B cell (primary cell): ENCODE results near the gene C17orf114. TPM values are rescaled to one million over a fixed set of nuclear protein-coding genes. Genes with fewer than 3 reads are reported as not detected.

ENCODE experiments used
- ATAC-seq: fragments of 200-7000 bp; cut with Tn5 transposase; one replicate; pipeline ENCODE4 v1.10.0; 2021; ENCODE audit warnings: low read depth, mild to moderate bottlenecking, moderate number of reproducible peaks, moderate library complexity
- CTCF ChIA-PET: fragments of 350-600 bp; sonication (Branson Sonifier 250); formaldehyde crosslinking; loops from one replicate; lab custom pipeline; 2021; ENCODE audit warnings: antibody characterized with exemption, inconsistent platforms; lab: Charles Lee
- POLR2A ChIA-PET: fragments of 350-600 bp; sonication (Branson Sonifier 250); formaldehyde crosslinking; loops from one replicate; lab custom pipeline; 2021; ENCODE audit warnings: antibody characterized with exemption; lab: Charles Lee
- DNase-seq: peaks from one replicate; pipeline ENCODE4 v3.0.0; 2013
- H2AFZ ChIP-seq: 2 replicates; pipeline ENCODE4 v1.6.1; 2012; ENCODE audit warnings: mild to moderate bottlenecking, low read depth, low read length; ENCODE audit not compliant: insufficient read depth, poor library complexity, severe bottlenecking
- H3K27ac ChIP-seq, 2 donors: 1 replicate in 1 of 2; 2 replicates in 1 of 2; pipeline ENCODE4 v1.5.1; 2012 to 2013; ENCODE audit warnings: low read length in 2 of 2, mild to moderate bottlenecking in 2 of 2, moderate library complexity in 1 of 2
- H3K27me3 ChIP-seq, 4 experiments: fragments of 200-600 bp in 1 of 4; sonication (generic) in 1 of 4; replicated peaks in 1 of 4; 1 replicate in 2 of 4; 2 replicates in 2 of 4; pipeline versions ENCODE4 v1.6.1 to v1.7.0; 2013 to 2016; ENCODE audit warnings: low read length in 3 of 4, mild to moderate bottlenecking in 2 of 4, mixed read lengths in 1 of 4, moderate library complexity in 1 of 4; ENCODE audit not compliant: insufficient read depth in 4 of 4, control insufficient read depth in 3 of 4; ENCODE audit errors: control extremely low read depth in 1 of 4
- H3K36me3 ChIP-seq, 2 experiments: replicated peaks in 1 of 2; 1 replicate in 1 of 2; 2 replicates in 1 of 2; pipeline versions ENCODE4 v1.6.1 to v1.7.1; 2013; ENCODE audit warnings: low read length in 1 of 2; ENCODE audit not compliant: insufficient read depth in 2 of 2, control insufficient read depth in 1 of 2; ENCODE audit errors: control extremely low read depth in 1 of 2, extremely low read depth in 1 of 2
- H3K4me1 ChIP-seq, 2 donors: fragments of 200-600 bp in 1 of 2; sonication (generic) in 1 of 2; 1 replicate in 1 of 2; 2 replicates in 1 of 2; pipeline versions ENCODE4 v1.5.1 to v1.6.1; 2013 to 2017; ENCODE audit warnings: low read length in 2 of 2; ENCODE audit not compliant: control insufficient read depth in 2 of 2, insufficient read depth in 2 of 2
- H3K4me2 ChIP-seq: replicated peaks from 2 replicates; pipeline ENCODE3; 2012; ENCODE audit warnings: mild to moderate bottlenecking, low read depth, low read length; ENCODE audit not compliant: poor library complexity, severe bottlenecking
- H3K4me3 ChIP-seq, 5 experiments: fragments of 200-600 bp in 1 of 5; sonication (generic) in 1 of 5; 1 replicate in 3 of 5; 2 replicates in 2 of 5; pipeline versions ENCODE4 v1.5.1 to v1.7.0; 2011 to 2016; ENCODE audit warnings: low read length in 4 of 5, mild to moderate bottlenecking in 4 of 5, low read depth in 2 of 5, control low read depth in 1 of 5, moderate library complexity in 1 of 5; ENCODE audit not compliant: insufficient read depth in 1 of 5; ENCODE audit errors: control extremely low read depth in 1 of 5, extremely low read depth in 1 of 5
- H3K79me2 ChIP-seq: fragments of 200-600 bp; sonication (generic); one replicate; pipeline ENCODE4 v1.6.0; 2016; ENCODE audit warnings: low read length; ENCODE audit not compliant: control insufficient read depth, insufficient read depth
- H3K9ac ChIP-seq: fragments of 200-600 bp; sonication (generic); 2 replicates; pipeline ENCODE4 v1.6.1; 2017; ENCODE audit warnings: mild to moderate bottlenecking, low read length, moderate library complexity
- H3K9me3 ChIP-seq, 3 donors: one replicate each; pipeline versions ENCODE4 v1.6.1 to v1.7.1; 2013; ENCODE audit warnings: low read length in 2 of 3; ENCODE audit not compliant: control insufficient read depth in 2 of 3, insufficient read depth in 1 of 3; ENCODE audit errors: control extremely low read depth in 1 of 3
- H4K20me1 ChIP-seq: 2 replicates; pipeline ENCODE4 v1.6.0; 2012; ENCODE audit warnings: mild to moderate bottlenecking, low read length; ENCODE audit not compliant: insufficient read depth, control insufficient read depth, poor library complexity, severe bottlenecking
- H3K27ac Mint-ChIP-seq: one replicate; pipeline ENCODE4 v1.8.0; 2021; ENCODE audit warnings: mixed read lengths
- H3K27me3 Mint-ChIP-seq: one replicate; pipeline ENCODE4 v1.8.0; 2021; ENCODE audit warnings: mixed read lengths
- H3K4me1 Mint-ChIP-seq: one replicate; pipeline ENCODE4 v1.8.0; 2021; ENCODE audit warnings: mixed read lengths
- H3K4me3 Mint-ChIP-seq: one replicate; pipeline ENCODE4 v1.8.0; 2021; ENCODE audit warnings: mixed read lengths
- H3K9me3 Mint-ChIP-seq: one replicate; pipeline ENCODE4 v1.8.0; 2022; ENCODE audit warnings: mixed read lengths; ENCODE audit not compliant: insufficient read depth
- CTCF ChIP-seq: fragments of 200-600 bp; IDR thresholded peaks from one replicate; pipeline ENCODE4 v1.8.0; 2022; ENCODE audit warnings: antibody characterized with exemption, mild to moderate bottlenecking
- EZH2 ChIP-seq: IDR thresholded peaks from 2 replicates; pipeline ENCODE4 v1.6.1; 2012; ENCODE audit warnings: borderline replicate concordance, low read depth, mild to moderate bottlenecking, moderate library complexity, low read length; ENCODE audit not compliant: insufficient read depth, poor library complexity, severe bottlenecking
- WGBS: methylation state at CpG from one replicate; pipeline ENCODE4 v1.1.5; 2013; ENCODE audit warnings: missing lambda C conversion rate; ENCODE audit not compliant: insufficient coverage; 5-methylcytosine and 5-hydroxymethylcytosine counted together
- intact Hi-C: fragments of 100-400 bp; cut with micrococcal nuclease; formaldehyde crosslinking; loops from one replicate; pipeline ENCODE4 v1.10.0; 2022
- polyA plus RNA-seq: library from polyadenylated mRNA; depleted of rRNA; stranded (reverse); fragments of >200 nt; gene quantifications from 2 replicates; pipeline ENCODE4 v1.2.3, GENCODE V29; 2012
- total RNA-seq, 2 donors: library from RNA; stranded (reverse); fragments of 120-200 nt in 1 of 2; gene quantifications; 1 replicate in 1 of 2; 2 replicates in 1 of 2; pipeline versions ENCODE4 v1.2.3 to v1.2.4, GENCODE V29; 2013 to 2022

The C17orf114 gene

GRCh38 chr17:4751932-4752331 lies 50.2 kb downstream of the C17orf114 start:
- no peak overlapping the region for H3K4me2 ChIP-seq
- no peaks in the 10 kb centered on the region for H4K20me1 ChIP-seq
- peaks cover 0 to 17% (median 7%) of the 10 kb centered on the region in 4 experiments for H3K27me3 ChIP-seq
- H3K27ac ChIP-seq = no peak overlapping the region
- TF ChIP-seq CTCF (no peak), EZH2 (no peak)
- no peak overlapping the region for H2AFZ ChIP-seq
- H3K79me2 ChIP-seq = no peaks in the 10 kb centered on the region
- WGBS = no CpG with 5 or more reads among the region's 5 CpGs
- no peak overlapping the region for H3K27ac Mint-ChIP-seq
- no peaks in the 10 kb centered on the region for H3K9me3 Mint-ChIP-seq
- no peaks in the 10 kb centered on the region for H3K36me3 ChIP-seq
- ATAC-seq = no peak
- no peak overlapping the region for H3K4me3 Mint-ChIP-seq
- no peaks in the 10 kb centered on the region for H3K9me3 ChIP-seq
- no peak for DNase-seq
- H3K4me3 ChIP-seq = no peak overlapping the region
- H3K4me1 ChIP-seq = peaks cover 8 to 11% of the 10 kb centered on the region in 2 donors
- peaks cover 11% of the 10 kb centered on the region for H3K4me1 Mint-ChIP-seq
- CTCF ChIA-PET = no interaction called here
- peaks cover 34% of the 10 kb centered on the region for H3K27me3 Mint-ChIP-seq
- intact Hi-C loops = no loop called here
- POLR2A ChIA-PET = no interaction called here
- no peak overlapping the region for H3K9ac ChIP-seq

Other genes starting within 250 kb of the C17orf114 start
- 65.8 and 72.4 TPM in 2 replicates for gene MYBBP1A, start 246.9 kb downstream of the C17orf114 start, total RNA-seq
- gene MYBBP1A, start 246.9 kb downstream of the C17orf114 start, polyA plus RNA-seq = 72.6 and 74.4 TPM in 2 replicates
- not detected in 2 replicates for gene GGT6, start 241.8 kb downstream of the C17orf114 start, total RNA-seq
- not detected in 2 replicates for gene GGT6, start 241.8 kb downstream of the C17orf114 start, polyA plus RNA-seq
- gene SMTNL2, start 217.8 kb downstream of the C17orf114 start, total RNA-seq = not detected in 2 replicates
- not detected in 2 replicates for gene SMTNL2, start 217.8 kb downstream of the C17orf114 start, polyA plus RNA-seq
- not detected in 2 replicates for gene ALOX15, start 160.7 kb downstream of the C17orf114 start, total RNA-seq
- 0.10 and 0.13 TPM in 2 replicates for gene ALOX15, start 160.7 kb downstream of the C17orf114 start, polyA plus RNA-seq
- 71.8 and 80.9 TPM in 2 replicates for gene PELP1, start 98.2 kb downstream of the C17orf114 start, total RNA-seq
- 34.9 and 46.1 TPM in 2 replicates for gene PELP1, start 98.2 kb downstream of the C17orf114 start, polyA plus RNA-seq
- gene ARRB2, start 91.7 kb downstream of the C17orf114 start, total RNA-seq = 148 and 164 TPM in 2 replicates
- 86.8 and 111 TPM in 2 replicates for gene ARRB2, start 91.7 kb downstream of the C17orf114 start, polyA plus RNA-seq
- gene MED11, start 70.9 kb downstream of the C17orf114 start, total RNA-seq = 25.5 and 30.7 TPM in 2 replicates
- 25.3 and 49.1 TPM in 2 replicates for gene MED11, start 70.9 kb downstream of the C17orf114 start, polyA plus RNA-seq
- 2.1 and 2.5 TPM in 2 replicates for gene ZMYND15, start 62.5 kb downstream of the C17orf114 start, total RNA-seq
- 0.72 and 0.82 TPM in 2 replicates for gene ZMYND15, start 62.5 kb downstream of the C17orf114 start, polyA plus RNA-seq
- 19.3 and 22.0 TPM in 2 replicates for gene CXCL16, start 62.4 kb downstream of the C17orf114 start, total RNA-seq
- 10.9 and 13.8 TPM in 2 replicates for gene CXCL16, start 62.4 kb downstream of the C17orf114 start, polyA plus RNA-seq
- gene TM4SF5, start 30.4 kb downstream of the C17orf114 start, total RNA-seq = not detected in 2 replicates
- not detected in 2 replicates for gene TM4SF5, start 30.4 kb downstream of the C17orf114 start, polyA plus RNA-seq
- not detected in 2 replicates for gene VMO1, start 16.0 kb downstream of the C17orf114 start, total RNA-seq
- gene VMO1, start 16.0 kb downstream of the C17orf114 start, polyA plus RNA-seq = 0.57 TPM in 1 of 2 replicates, not detected in the other
- not detected in 2 replicates for gene GLTPD2, start 13.4 kb downstream of the C17orf114 start, total RNA-seq
- not detected in 2 replicates for gene GLTPD2, start 13.4 kb downstream of the C17orf114 start, polyA plus RNA-seq
- 55.7 and 56.0 TPM in 2 replicates for gene PSMB6, start 6.2 kb downstream of the C17orf114 start, total RNA-seq
- gene PSMB6, start 6.2 kb downstream of the C17orf114 start, polyA plus RNA-seq = 65.2 and 73.2 TPM in 2 replicates
- 69.2 and 72.1 TPM in 2 replicates for gene PLD2, start 4.8 kb upstream of the C17orf114 start, total RNA-seq
- gene PLD2, start 4.8 kb upstream of the C17orf114 start, polyA plus RNA-seq = 53.1 and 54.5 TPM in 2 replicates
- gene MINK1, start 31.0 kb upstream of the C17orf114 start, total RNA-seq = 108 and 109 TPM in 2 replicates
- 160 and 190 TPM in 2 replicates for gene MINK1, start 31.0 kb upstream of the C17orf114 start, polyA plus RNA-seq
- gene C17orf107, start 97.2 kb upstream of the C17orf114 start, total RNA-seq = 2.5 and 3.9 TPM in 2 replicates
- gene C17orf107, start 97.2 kb upstream of the C17orf114 start, polyA plus RNA-seq = 4.6 and 9.4 TPM in 2 replicates
- 0.99 and 1.0 TPM in 2 replicates for gene CHRNE, start 100.8 kb upstream of the C17orf114 start, total RNA-seq
- gene CHRNE, start 100.8 kb upstream of the C17orf114 start, polyA plus RNA-seq = 3.0 and 4.7 TPM in 2 replicates
- gene GP1BA, start 129.9 kb upstream of the C17orf114 start, total RNA-seq = not detected in 2 replicates
- 0.06 and 0.07 TPM in 2 replicates for gene GP1BA, start 129.9 kb upstream of the C17orf114 start, polyA plus RNA-seq
- 32.3 and 42.7 TPM in 2 replicates for gene SLC25A11, start 137.7 kb upstream of the C17orf114 start, total RNA-seq
- 26.1 and 44.4 TPM in 2 replicates for gene SLC25A11, start 137.7 kb upstream of the C17orf114 start, polyA plus RNA-seq
- 131 and 143 TPM in 2 replicates for gene RNF167, start 137.9 kb upstream of the C17orf114 start, total RNA-seq
- 114 and 186 TPM in 2 replicates for gene RNF167, start 137.9 kb upstream of the C17orf114 start, polyA plus RNA-seq
- gene PFN1, start 146.2 kb upstream of the C17orf114 start, total RNA-seq = 307 and 330 TPM in 2 replicates
- gene PFN1, start 146.2 kb upstream of the C17orf114 start, polyA plus RNA-seq = 609 and 618 TPM in 2 replicates
- 32.5 and 34.8 TPM in 2 replicates for gene ENO3, start 148.8 kb upstream of the C17orf114 start, total RNA-seq
- 35.4 and 50.1 TPM in 2 replicates for gene ENO3, start 148.8 kb upstream of the C17orf114 start, polyA plus RNA-seq
- gene SPAG7, start 165.5 kb upstream of the C17orf114 start, total RNA-seq = 52.5 and 53.6 TPM in 2 replicates
- 43.4 and 46.9 TPM in 2 replicates for gene SPAG7, start 165.5 kb upstream of the C17orf114 start, polyA plus RNA-seq
- gene CAMTA2, start 185.3 kb upstream of the C17orf114 start, total RNA-seq = 57.6 and 57.9 TPM in 2 replicates
- 37.1 and 48.3 TPM in 2 replicates for gene CAMTA2, start 185.3 kb upstream of the C17orf114 start, polyA plus RNA-seq
- 0.30 and 0.51 TPM in 2 replicates for gene INCA1, start 195.2 kb upstream of the C17orf114 start, total RNA-seq
- 0.45 and 0.60 TPM in 2 replicates for gene INCA1, start 195.2 kb upstream of the C17orf114 start, polyA plus RNA-seq
- gene KIF1C, start 195.6 kb upstream of the C17orf114 start, total RNA-seq = 29.6 and 41.5 TPM in 2 replicates
- 2.9 and 5.7 TPM in 2 replicates for gene KIF1C, start 195.6 kb upstream of the C17orf114 start, polyA plus RNA-seq
- not detected in 2 replicates for gene SLC52A1, start 233.1 kb upstream of the C17orf114 start, total RNA-seq
- not detected in 2 replicates for gene SLC52A1, start 233.1 kb upstream of the C17orf114 start, polyA plus RNA-seq